ENCODE measurements around the gene PRDM16.

PRDM16 gene

DNA sequence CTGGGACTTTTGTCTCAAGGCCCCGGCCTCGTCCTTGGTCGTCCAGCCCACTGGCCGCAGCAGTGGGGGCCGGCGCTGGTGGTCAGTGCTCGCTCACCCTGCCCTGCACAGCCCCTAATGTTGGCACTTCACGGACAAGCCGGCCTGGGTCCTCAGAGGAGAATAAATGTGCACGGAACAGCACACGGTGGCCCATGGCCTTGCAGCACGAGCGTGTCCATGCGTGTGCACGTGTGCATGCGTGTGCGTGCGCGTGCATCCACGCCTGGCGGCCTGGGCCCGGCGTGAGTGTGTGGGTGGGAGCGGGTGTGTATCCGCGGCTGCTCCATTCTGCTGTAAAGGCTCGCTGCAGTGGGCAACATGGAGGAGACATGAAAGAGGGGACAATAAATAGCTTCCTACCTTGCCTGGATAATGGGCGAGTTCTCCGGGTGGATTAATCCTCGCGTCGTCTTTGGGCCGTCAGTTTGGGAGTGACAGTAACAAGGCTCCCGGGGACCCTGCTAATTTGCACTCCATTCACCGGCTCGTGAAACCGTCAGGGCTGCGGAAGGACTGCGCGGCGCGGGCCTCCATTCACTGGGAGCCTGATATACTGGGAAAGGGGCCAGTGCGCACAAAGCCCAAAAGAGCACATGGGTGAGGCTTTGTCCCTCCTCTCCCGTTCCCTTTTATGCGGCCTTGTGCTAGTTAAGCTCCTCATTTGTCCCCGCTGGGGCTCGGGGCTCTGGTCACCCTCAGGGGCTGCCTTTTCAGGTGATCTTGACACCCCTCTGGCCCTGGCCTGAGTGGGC, 142.8 kb downstream of the PRDM16 start:
- Histone ChIP-seq H2AFZ (ENCODE audit: low read length) (no peak overlapping the region), H3F3A (ENCODE audit: insufficient read depth, low read length) (no peaks in the 10 kb centered on the region), H3K9me2 (ENCODE audit: low read depth, low read length) (no peaks in the 10 kb centered on the region), H3K36me3 (ENCODE audit: insufficient read depth, low read length) (no peaks in the 10 kb centered on the region), H3K4me3 (ENCODE audit: low read depth, low read length, poor library complexity, severe bottlenecking) (no peak overlapping the region), H3K4me1 (ENCODE audit: insufficient read depth, low read length, severe bottlenecking) (no peaks in the 10 kb centered on the region), H3K4me2 (ENCODE audit: low read length) (no peak overlapping the region), H3K79me2 (ENCODE audit: insufficient read depth, low read length) (no peaks in the 10 kb centered on the region), H4K20me1 (ENCODE audit: insufficient read depth, low read length) (no peaks in the 10 kb centered on the region), H3K27ac (ENCODE audit: low read depth, low read length, poor library complexity, severe bottlenecking) (no peak overlapping the region), H3K9ac (ENCODE audit: low read length) (no peak overlapping the region), H3K27me3 (ENCODE audit: insufficient read depth, low read length) (no peaks in the 10 kb centered on the region), H3K9me3 (ENCODE audit: low read length) (no peaks in the 10 kb centered on the region)
- TF ChIP-seq EZH2 (IDR thresholded peaks at IDR 0.05; ENCODE audit: borderline replicate concordance, low read length): no peak
- TF ChIP-seq, protein P1, sequence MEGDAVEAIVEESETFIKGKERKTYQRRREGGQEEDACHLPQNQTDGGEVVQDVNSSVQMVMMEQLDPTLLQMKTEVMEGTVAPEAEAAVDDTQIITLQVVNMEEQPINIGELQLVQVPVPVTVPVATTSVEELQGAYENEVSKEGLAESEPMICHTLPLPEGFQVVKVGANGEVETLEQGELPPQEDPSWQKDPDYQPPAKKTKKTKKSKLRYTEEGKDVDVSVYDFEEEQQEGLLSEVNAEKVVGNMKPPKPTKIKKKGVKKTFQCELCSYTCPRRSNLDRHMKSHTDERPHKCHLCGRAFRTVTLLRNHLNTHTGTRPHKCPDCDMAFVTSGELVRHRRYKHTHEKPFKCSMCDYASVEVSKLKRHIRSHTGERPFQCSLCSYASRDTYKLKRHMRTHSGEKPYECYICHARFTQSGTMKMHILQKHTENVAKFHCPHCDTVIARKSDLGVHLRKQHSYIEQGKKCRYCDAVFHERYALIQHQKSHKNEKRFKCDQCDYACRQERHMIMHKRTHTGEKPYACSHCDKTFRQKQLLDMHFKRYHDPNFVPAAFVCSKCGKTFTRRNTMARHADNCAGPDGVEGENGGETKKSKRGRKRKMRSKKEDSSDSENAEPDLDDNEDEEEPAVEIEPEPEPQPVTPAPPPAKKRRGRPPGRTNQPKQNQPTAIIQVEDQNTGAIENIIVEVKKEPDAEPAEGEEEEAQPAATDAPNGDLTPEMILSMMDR (IDR thresholded peaks at IDR 0.05; ENCODE audit: low read length): no peak

DNA sequence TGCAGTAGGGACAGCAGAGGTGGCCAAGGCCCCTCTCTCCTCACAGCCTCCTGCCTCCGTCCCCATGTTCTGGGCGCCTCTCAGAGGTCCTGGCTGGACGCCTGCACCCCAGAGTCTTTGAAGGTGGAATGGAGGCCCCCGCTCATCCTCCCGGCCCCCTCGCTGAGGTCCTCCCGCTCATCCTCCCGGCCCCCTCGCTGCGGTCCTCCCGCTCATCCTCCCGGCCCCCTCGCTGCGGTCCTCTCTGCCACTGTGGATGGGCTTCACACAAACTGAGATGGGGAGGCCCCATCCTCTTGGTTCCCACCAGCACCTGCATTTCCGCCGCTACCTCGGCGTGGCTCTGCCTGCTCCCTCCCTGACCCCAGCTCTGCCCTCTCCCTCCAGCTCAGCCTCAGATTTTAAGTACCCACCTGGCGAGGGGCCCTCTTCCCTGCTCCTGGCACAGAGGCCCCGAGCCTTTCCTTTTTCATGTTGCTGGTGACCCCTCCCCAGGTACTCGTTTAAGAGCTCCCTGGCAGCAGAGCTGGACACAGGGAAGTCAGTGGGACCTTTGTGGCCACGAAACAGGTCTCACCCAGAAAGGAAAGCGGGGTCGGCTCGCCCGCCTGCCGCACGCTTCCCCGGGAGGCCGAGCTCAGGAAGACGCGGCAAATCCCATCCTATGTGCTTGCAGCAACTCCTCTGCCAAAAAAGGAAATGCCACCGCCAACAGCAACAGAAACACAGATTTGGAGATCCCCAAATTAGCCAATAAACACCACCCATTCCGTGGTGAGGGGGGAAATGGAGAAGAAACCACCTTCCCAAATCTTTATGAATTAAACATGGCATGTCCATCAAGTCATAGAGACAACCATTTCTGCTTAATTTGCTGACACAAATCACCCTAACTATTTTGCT, 143.7 kb downstream of the PRDM16 start:
- no peaks in the 10 kb centered on the region for H3K79me2 ChIP-seq (ENCODE audit: insufficient read depth, low read length)
- no peaks in the 10 kb centered on the region for H3K9me3 ChIP-seq (ENCODE audit: low read length)
- H3K27me3 ChIP-seq (ENCODE audit: insufficient read depth, low read length): no peaks in the 10 kb centered on the region
- H3K4me2 ChIP-seq (ENCODE audit: low read length): no peak overlapping the region
- TF ChIP-seq, protein P1 (IDR thresholded peaks at IDR 0.05; ENCODE audit: low read length): no peak
- no peak for TF ChIP-seq EZH2 (IDR thresholded peaks at IDR 0.05; ENCODE audit: borderline replicate concordance, low read length)
- no peak overlapping the region for H2AFZ ChIP-seq (ENCODE audit: low read length)
- no peaks in the 10 kb centered on the region for H4K20me1 ChIP-seq (ENCODE audit: insufficient read depth, low read length)
- no peak overlapping the region for H3K4me3 ChIP-seq (ENCODE audit: low read depth, low read length, poor library complexity, severe bottlenecking)
- no peaks in the 10 kb centered on the region for H3F3A ChIP-seq (ENCODE audit: insufficient read depth, low read length)
- no peaks in the 10 kb centered on the region for H3K9me2 ChIP-seq (ENCODE audit: low read depth, low read length)
- H3K4me1 ChIP-seq (ENCODE audit: insufficient read depth, low read length, severe bottlenecking): no peaks in the 10 kb centered on the region
- no peak overlapping the region for H3K27ac ChIP-seq (ENCODE audit: low read depth, low read length, poor library complexity, severe bottlenecking)
- H3K36me3 ChIP-seq (ENCODE audit: insufficient read depth, low read length): no peaks in the 10 kb centered on the region
- H3K9ac ChIP-seq (ENCODE audit: low read length): no peak overlapping the region

DNA sequence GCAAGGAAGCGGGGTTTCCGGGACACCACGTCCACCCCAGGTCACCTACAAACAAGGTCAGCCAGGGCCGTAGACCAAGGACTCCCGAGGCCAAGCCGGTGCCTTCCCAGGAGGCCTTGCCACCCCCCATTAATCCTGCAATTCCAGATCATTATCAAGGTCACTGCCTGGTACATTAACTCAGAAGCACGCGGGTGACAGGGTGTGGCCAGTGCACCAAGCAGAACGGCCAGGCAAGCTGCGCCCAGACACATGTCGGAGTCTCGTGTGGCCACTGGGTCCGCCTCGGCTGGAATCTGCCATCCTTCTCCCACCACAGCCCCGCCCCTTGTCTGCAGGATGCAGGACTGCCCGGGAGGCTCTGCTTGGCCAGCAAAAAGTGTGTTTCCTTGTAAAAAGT, 144.7 kb downstream of the PRDM16 start:
- TF ChIP-seq, protein P1 (IDR thresholded peaks at IDR 0.05; ENCODE audit: low read length): no peak
- TF ChIP-seq EZH2 (IDR thresholded peaks at IDR 0.05; ENCODE audit: borderline replicate concordance, low read length): no peak
- no peaks in the 10 kb centered on the region for H3K36me3 ChIP-seq (ENCODE audit: insufficient read depth, low read length)
- no peaks in the 10 kb centered on the region for H3K9me2 ChIP-seq (ENCODE audit: low read depth, low read length)
- no peak overlapping the region for H3K4me2 ChIP-seq (ENCODE audit: low read length)
- H3K4me1 ChIP-seq (ENCODE audit: insufficient read depth, low read length, severe bottlenecking): no peaks in the 10 kb centered on the region
- no peak overlapping the region for H3K9ac ChIP-seq (ENCODE audit: low read length)
- H3K27me3 ChIP-seq (ENCODE audit: insufficient read depth, low read length): no peaks in the 10 kb centered on the region
- no peaks in the 10 kb centered on the region for H4K20me1 ChIP-seq (ENCODE audit: insufficient read depth, low read length)
- no peak overlapping the region for H3K4me3 ChIP-seq (ENCODE audit: low read depth, low read length, poor library complexity, severe bottlenecking)
- no peak overlapping the region for H2AFZ ChIP-seq (ENCODE audit: low read length)
- no peaks in the 10 kb centered on the region for H3F3A ChIP-seq (ENCODE audit: insufficient read depth, low read length)
- no peaks in the 10 kb centered on the region for H3K9me3 ChIP-seq (ENCODE audit: low read length)
- no peak overlapping the region for H3K27ac ChIP-seq (ENCODE audit: low read depth, low read length, poor library complexity, severe bottlenecking)
- H3K79me2 ChIP-seq (ENCODE audit: insufficient read depth, low read length): no peaks in the 10 kb centered on the region

All from OCI-LY1 (cell line).